Liver (tissue), 3 donors: ENCODE results near the gene CALHM3.

Experiments
- EGR1 ChIP-seq, 2 donors: IDR thresholded peaks; 2 replicates each; pipeline ENCODE4 v1.6.1; 2016 to 2018; ENCODE audit warnings: antibody characterized with exemption in 2 of 2, low read depth in 2 of 2
- GABPA ChIP-seq, 2 donors: IDR thresholded peaks in 1 of 2; conservative IDR thresholded peaks in 1 of 2; 2 replicates each; pipeline ENCODE4 v1.6.1; 2016; ENCODE audit warnings: antibody characterized with exemption in 2 of 2, mild to moderate bottlenecking in 1 of 2, moderate library complexity in 1 of 2
- JUND ChIP-seq, 2 donors: IDR thresholded peaks; 2 replicates each; pipeline ENCODE4 v1.6.1; 2016; ENCODE audit warnings: antibody characterized with exemption in 2 of 2
- MAX ChIP-seq: IDR thresholded peaks from 2 replicates; pipeline ENCODE4 v1.6.1; 2016; ENCODE audit warnings: antibody characterized with exemption
- NR2F2 ChIP-seq: IDR thresholded peaks from 2 replicates; pipeline ENCODE4 v1.6.1; 2016; ENCODE audit warnings: antibody characterized with exemption
- RAD21 ChIP-seq, 2 donors: IDR thresholded peaks; 2 replicates each; pipeline ENCODE4 v1.6.1; 2016; ENCODE audit warnings: antibody characterized with exemption in 2 of 2, mild to moderate bottlenecking in 2 of 2
- RXRA ChIP-seq, 2 donors: IDR thresholded peaks; 2 replicates each; pipeline ENCODE4 v1.6.1; 2017 to 2018; ENCODE audit warnings: antibody characterized with exemption in 2 of 2, mild to moderate bottlenecking in 1 of 2
- SP1 ChIP-seq: IDR thresholded peaks from 2 replicates; pipeline ENCODE4 v1.6.1; 2018; ENCODE audit warnings: antibody characterized with exemption, mild to moderate bottlenecking
- TAF1 ChIP-seq: conservative IDR thresholded peaks from 2 replicates; pipeline ENCODE4 v1.6.1; 2016; ENCODE audit warnings: antibody characterized with exemption, mild to moderate bottlenecking
- YY1 ChIP-seq: IDR thresholded peaks from 2 replicates; pipeline ENCODE4 v1.6.1; 2016; ENCODE audit warnings: antibody characterized with exemption, mild to moderate bottlenecking
- ZBTB33 ChIP-seq: IDR thresholded peaks from 2 replicates; pipeline ENCODE4 v1.6.1; 2016; ENCODE audit warnings: antibody characterized with exemption
- TF ChIP-seq, protein P1 (sequence below): IDR thresholded peaks from 2 replicates; pipeline ENCODE4 v1.6.1; 2016; ENCODE audit warnings: antibody characterized with exemption
- TF ChIP-seq, protein P2 (sequence below): fragments of 150-350 bp; IDR thresholded peaks from 2 replicates; pipeline ENCODE4 v1.5.1; 2017; ENCODE audit warnings: improper control_type of control experiment, low read depth, low read length; ENCODE audit not compliant: missing input control
- TF ChIP-seq, protein P3 (sequence below): IDR thresholded peaks from 2 replicates; pipeline ENCODE4 v1.6.1; 2016; ENCODE audit warnings: antibody characterized with exemption, mild to moderate bottlenecking
- donor health status: healthy.
- donor health status: healthy.

DNA sequence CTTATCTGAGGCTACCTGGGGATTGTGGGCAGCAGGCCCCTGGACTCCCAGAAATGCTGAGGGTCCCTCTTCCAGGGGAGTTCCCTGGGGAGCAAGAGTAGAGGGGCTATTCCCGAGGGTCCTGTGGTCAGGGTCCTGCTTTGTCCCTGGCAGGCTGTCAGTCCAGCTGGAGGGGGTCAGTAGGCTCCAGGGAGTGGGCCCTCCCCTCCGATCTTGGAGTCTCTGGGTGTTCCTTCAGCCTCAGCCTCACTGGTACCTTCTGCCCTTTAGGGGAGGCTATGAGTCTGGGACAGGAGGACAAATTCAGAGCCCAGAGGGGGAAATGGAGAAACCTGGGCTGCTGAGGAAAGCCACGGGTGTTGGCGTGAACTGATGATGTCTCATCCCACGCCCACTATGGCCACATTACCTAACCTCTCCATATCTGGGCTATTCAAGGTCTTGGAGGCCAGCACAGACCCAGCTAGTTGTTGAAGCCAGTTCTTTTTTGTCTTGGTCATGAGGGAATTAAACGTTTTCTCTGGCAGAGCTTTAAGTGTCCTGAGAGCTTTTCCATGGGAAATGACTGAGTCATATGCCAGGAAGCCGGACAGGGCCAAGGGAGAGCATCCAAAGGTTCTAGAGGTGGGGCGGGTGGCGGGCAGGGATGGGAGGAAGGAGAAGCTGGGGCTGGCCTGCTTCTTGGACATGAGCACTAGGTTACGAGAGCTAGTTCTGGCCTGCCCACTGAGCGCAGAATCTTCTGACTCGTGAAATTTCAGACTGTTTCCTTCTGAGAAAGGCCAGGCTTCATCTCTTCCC lies 33.1 kb downstream of the CALHM3 start:
- TF ChIP-seq NR2F2 (peak; percentile 89), RXRA (IDR thresholded peaks at IDR 0.05) (peak in 1 of 2 donors; percentile 6), YY1 (no peak), MAX (no peak), RAD21 (IDR thresholded peaks at IDR 0.05) (no peak), GABPA (IDR thresholded peaks at IDR 0.05 in 1 of 2, conservative IDR thresholded peaks at IDR 0.05 in 1 of 2) (no peak), TAF1 (no peak), JUND (IDR thresholded peaks at IDR 0.05) (no peak), ZBTB33 (no peak), SP1 (peak; percentile 20), EGR1 (IDR thresholded peaks at IDR 0.05; ENCODE audit: low read depth in 2 of 2) (no peak)
- TF ChIP-seq, protein P1, sequence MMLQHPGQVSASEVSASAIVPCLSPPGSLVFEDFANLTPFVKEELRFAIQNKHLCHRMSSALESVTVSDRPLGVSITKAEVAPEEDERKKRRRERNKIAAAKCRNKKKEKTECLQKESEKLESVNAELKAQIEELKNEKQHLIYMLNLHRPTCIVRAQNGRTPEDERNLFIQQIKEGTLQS, result no peak
- TF ChIP-seq, protein P2, sequence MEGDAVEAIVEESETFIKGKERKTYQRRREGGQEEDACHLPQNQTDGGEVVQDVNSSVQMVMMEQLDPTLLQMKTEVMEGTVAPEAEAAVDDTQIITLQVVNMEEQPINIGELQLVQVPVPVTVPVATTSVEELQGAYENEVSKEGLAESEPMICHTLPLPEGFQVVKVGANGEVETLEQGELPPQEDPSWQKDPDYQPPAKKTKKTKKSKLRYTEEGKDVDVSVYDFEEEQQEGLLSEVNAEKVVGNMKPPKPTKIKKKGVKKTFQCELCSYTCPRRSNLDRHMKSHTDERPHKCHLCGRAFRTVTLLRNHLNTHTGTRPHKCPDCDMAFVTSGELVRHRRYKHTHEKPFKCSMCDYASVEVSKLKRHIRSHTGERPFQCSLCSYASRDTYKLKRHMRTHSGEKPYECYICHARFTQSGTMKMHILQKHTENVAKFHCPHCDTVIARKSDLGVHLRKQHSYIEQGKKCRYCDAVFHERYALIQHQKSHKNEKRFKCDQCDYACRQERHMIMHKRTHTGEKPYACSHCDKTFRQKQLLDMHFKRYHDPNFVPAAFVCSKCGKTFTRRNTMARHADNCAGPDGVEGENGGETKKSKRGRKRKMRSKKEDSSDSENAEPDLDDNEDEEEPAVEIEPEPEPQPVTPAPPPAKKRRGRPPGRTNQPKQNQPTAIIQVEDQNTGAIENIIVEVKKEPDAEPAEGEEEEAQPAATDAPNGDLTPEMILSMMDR, result no peak
- TF ChIP-seq, protein P3, sequence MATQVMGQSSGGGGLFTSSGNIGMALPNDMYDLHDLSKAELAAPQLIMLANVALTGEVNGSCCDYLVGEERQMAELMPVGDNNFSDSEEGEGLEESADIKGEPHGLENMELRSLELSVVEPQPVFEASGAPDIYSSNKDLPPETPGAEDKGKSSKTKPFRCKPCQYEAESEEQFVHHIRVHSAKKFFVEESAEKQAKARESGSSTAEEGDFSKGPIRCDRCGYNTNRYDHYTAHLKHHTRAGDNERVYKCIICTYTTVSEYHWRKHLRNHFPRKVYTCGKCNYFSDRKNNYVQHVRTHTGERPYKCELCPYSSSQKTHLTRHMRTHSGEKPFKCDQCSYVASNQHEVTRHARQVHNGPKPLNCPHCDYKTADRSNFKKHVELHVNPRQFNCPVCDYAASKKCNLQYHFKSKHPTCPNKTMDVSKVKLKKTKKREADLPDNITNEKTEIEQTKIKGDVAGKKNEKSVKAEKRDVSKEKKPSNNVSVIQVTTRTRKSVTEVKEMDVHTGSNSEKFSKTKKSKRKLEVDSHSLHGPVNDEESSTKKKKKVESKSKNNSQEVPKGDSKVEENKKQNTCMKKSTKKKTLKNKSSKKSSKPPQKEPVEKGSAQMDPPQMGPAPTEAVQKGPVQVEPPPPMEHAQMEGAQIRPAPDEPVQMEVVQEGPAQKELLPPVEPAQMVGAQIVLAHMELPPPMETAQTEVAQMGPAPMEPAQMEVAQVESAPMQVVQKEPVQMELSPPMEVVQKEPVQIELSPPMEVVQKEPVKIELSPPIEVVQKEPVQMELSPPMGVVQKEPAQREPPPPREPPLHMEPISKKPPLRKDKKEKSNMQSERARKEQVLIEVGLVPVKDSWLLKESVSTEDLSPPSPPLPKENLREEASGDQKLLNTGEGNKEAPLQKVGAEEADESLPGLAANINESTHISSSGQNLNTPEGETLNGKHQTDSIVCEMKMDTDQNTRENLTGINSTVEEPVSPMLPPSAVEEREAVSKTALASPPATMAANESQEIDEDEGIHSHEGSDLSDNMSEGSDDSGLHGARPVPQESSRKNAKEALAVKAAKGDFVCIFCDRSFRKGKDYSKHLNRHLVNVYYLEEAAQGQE, result no peak
